ENCODE data around the gene NOX3.

The NOX3 gene

GRCh38 chr6:155449450-155450239 is 6.0 kb downstream of the NOX3 start:
- H3K4me3 ChIP-seq (ENCODE audit: low read length), result no peak overlapping the region
- DNase-seq (ENCODE audit: low read depth), result no peak
- TF ChIP-seq CTCF (IDR thresholded peaks at IDR 0.05; ENCODE audit: insufficient read depth, low read depth, low read length, missing control alignments), result no peak

- DNase-seq (ENCODE audit: low read depth), result no peak
- TF ChIP-seq CTCF (IDR thresholded peaks at IDR 0.05; ENCODE audit: insufficient read depth, low read depth, low read length, missing control alignments), result no peak
- H3K4me3 ChIP-seq (ENCODE audit: low read length), result no peak overlapping the region
Observed at GRCh38 chr6:155448668-155449449, 6.8 kb downstream of the NOX3 start.

- H3K4me3 ChIP-seq (ENCODE audit: low read length), result no peak overlapping the region
- no peak for DNase-seq (ENCODE audit: low read depth)
- TF ChIP-seq CTCF (IDR thresholded peaks at IDR 0.05; ENCODE audit: insufficient read depth, low read depth, low read length, missing control alignments), result no peak
Observed at GRCh38 chr6:155447949-155448348, 7.7 kb downstream of the NOX3 start.

GRCh38 chr6:155444952-155445903 is 10.4 kb downstream of the NOX3 start:
- TF ChIP-seq CTCF (IDR thresholded peaks at IDR 0.05; ENCODE audit: insufficient read depth, low read depth, low read length, missing control alignments), result no peak
- no peak for DNase-seq (ENCODE audit: low read depth)
- no peak overlapping the region for H3K4me3 ChIP-seq (ENCODE audit: low read length)

GRCh38 chr6:155444120-155444917 is 11.3 kb downstream of the NOX3 start:
- TF ChIP-seq CTCF (IDR thresholded peaks at IDR 0.05; ENCODE audit: insufficient read depth, low read depth, low read length, missing control alignments), result no peak
- no peak for DNase-seq (ENCODE audit: low read depth)
- no peak overlapping the region for H3K4me3 ChIP-seq (ENCODE audit: low read length)

GRCh38 chr6:155443168-155443567 is 12.5 kb downstream of the NOX3 start:
- no peak for TF ChIP-seq CTCF (IDR thresholded peaks at IDR 0.05; ENCODE audit: insufficient read depth, low read depth, low read length, missing control alignments)
- no peak for DNase-seq (ENCODE audit: low read depth)

More at GRCh38 chr6:155443168-155443567, 12.5 kb downstream of the NOX3 start:
- H3K4me3 ChIP-seq (ENCODE audit: low read length), result no peak overlapping the region
